Left ventricle myocardium inferior (tissue), 1 donor: ENCODE measurements around the gene ALPG. TPM values are rescaled to one million over a fixed set of nuclear protein-coding genes. Genes with fewer than 3 reads are reported as not detected.
"Not testable (repeated sequence)": the region's sequence is repeated elsewhere in the genome, so short reads cannot be mapped to it uniquely, and the experiment has no call there.

Experiments used
- DNase-seq: peaks from one replicate; pipeline ENCODE4 v3.0.0-alpha.2; 2020
- H3K27ac ChIP-seq: fragments of 200-600 bp; replicated peaks from 2 replicates; pipeline ENCODE4 v1.8.0; 2021
- H3K27me3 ChIP-seq: fragments of 200-600 bp; 2 replicates; pipeline ENCODE4 v1.8.0; 2021; ENCODE audit warnings: low read depth
- H3K36me3 ChIP-seq: fragments of 200-600 bp; 2 replicates; pipeline ENCODE4 v1.8.0; 2021
- H3K4me1 ChIP-seq: fragments of 200-600 bp; 2 replicates; pipeline ENCODE4 v1.8.0; 2021
- H3K4me3 ChIP-seq: fragments of 200-600 bp; 2 replicates; pipeline ENCODE4 v1.8.0; 2021; ENCODE audit warnings: mild to moderate bottlenecking, moderate library complexity
- H3K9me3 ChIP-seq: fragments of 200-600 bp; replicated peaks from 2 replicates; pipeline ENCODE4 v1.8.0; 2021
- CTCF ChIP-seq: fragments of 200-600 bp; IDR thresholded peaks from 2 replicates; pipeline ENCODE4 v1.8.0; 2021; ENCODE audit warnings: antibody characterized with exemption, mild to moderate bottlenecking, borderline replicate concordance
- intact Hi-C: fragments of 100-400 bp; cut with micrococcal nuclease; formaldehyde crosslinking; loops from one replicate; pipeline ENCODE4 v1.11.0; 2022
- total RNA-seq: library from RNA; stranded (reverse); fragmentation: NEBNext Ultra II Directional; extraction: Animal tissue kit (Norgen Biotek cat#: 25700); gene quantifications from one replicate; pipeline ENCODE4 v1.2.1, GENCODE V29; 2021
- donor health status: DM: no; HTN: yes; CAD: no; lungs with severe emphysema.

Gene ALPG
- total RNA-seq, 1 donor from 2014 or later = not detected

GRCh38 chr2:232382331-232383225 lies 24.1 kb upstream of the ALPG start:
- H3K4me3 ChIP-seq = no peak overlapping the region
- H3K9me3 ChIP-seq = no peaks in the 10 kb centered on the region
- H3K36me3 ChIP-seq = no peaks in the 10 kb centered on the region
- DNase-seq = no peak
- no peak for TF ChIP-seq CTCF
- H3K27me3 ChIP-seq = peaks cover 97% of the 10 kb centered on the region
- intact Hi-C loops = no loop called here
- no peak overlapping the region for H3K27ac ChIP-seq
- peaks cover 16% of the 10 kb centered on the region for H3K4me1 ChIP-seq

- H3K27me3 ChIP-seq = peaks cover 97% of the 10 kb centered on the region
Measured at GRCh38 chr2:232384466-232384865, 22.2 kb upstream of the ALPG start.

GRCh38 chr2:232385058-232385457 lies 21.6 kb upstream of the ALPG start:
- DNase-seq, H3K9me3 ChIP-seq, intact Hi-C loops, H3K27ac ChIP-seq, H3K4me3 ChIP-seq, H3K36me3 ChIP-seq: not testable (repeated sequence)
- H3K4me1 ChIP-seq = peaks cover 24% of the 10 kb centered on the region
- H3K27me3 ChIP-seq = peaks cover 97% of the 10 kb centered on the region

More at GRCh38 chr2:232384466-232384865, 22.2 kb upstream of the ALPG start:
- Histone ChIP-seq H3K27ac (no peak overlapping the region), H3K4me3 (no peak overlapping the region), H3K36me3 (no peaks in the 10 kb centered on the region), H3K4me1 (peaks cover 24% of the 10 kb centered on the region), H3K9me3 (no peaks in the 10 kb centered on the region)
- no peak for TF ChIP-seq CTCF
- no peak for DNase-seq
- intact Hi-C loops = no loop called here

GRCh38 chr2:232385660-232386489 lies 20.8 kb upstream of the ALPG start:
- intact Hi-C loops = no loop called here
- Histone ChIP-seq H3K9me3 (no peaks in the 10 kb centered on the region), H3K27ac (no peak overlapping the region), H3K27me3 (peaks cover 98% of the 10 kb centered on the region), H3K36me3 (no peaks in the 10 kb centered on the region), H3K4me1 (peaks cover 24% of the 10 kb centered on the region), H3K4me3 (no peak overlapping the region)
- no peak for TF ChIP-seq CTCF
- no peak for DNase-seq

GRCh38 chr2:232386490-232386739 lies 20.2 kb upstream of the ALPG start:
- Histone ChIP-seq H3K36me3 (no peaks in the 10 kb centered on the region), H3K27me3 (peaks cover 98% of the 10 kb centered on the region), H3K4me1 (peaks cover 24% of the 10 kb centered on the region), H3K27ac (no peak overlapping the region), H3K9me3 (no peaks in the 10 kb centered on the region), H3K4me3 (no peak overlapping the region)
- TF ChIP-seq CTCF = no peak
- no peak for DNase-seq
- intact Hi-C loops = no loop called here
